WERI-Rb-1 (cell line): ENCODE results near the gene NKPD1.

Source experiments
- DNase-seq: peaks from one replicate; pipeline ENCODE4 v3.0.0-alpha.2; 2020
- H3K27ac ChIP-seq: fragments of 250-450 bp; sonication (Bioruptor Pico); 2 replicates; pipeline ENCODE4 v1.5.1; 2020; ENCODE audit warnings: mild to moderate bottlenecking, moderate library complexity
- H3K27me3 ChIP-seq: fragments of 250-450 bp; sonication (Bioruptor Pico); 2 replicates; pipeline ENCODE4 v1.5.1; 2021; ENCODE audit warnings: mild to moderate bottlenecking, low read depth, moderate library complexity; ENCODE audit not compliant: insufficient read depth, severe bottlenecking
- H3K36me3 ChIP-seq: fragments of 250-450 bp; sonication (Bioruptor Pico); 2 replicates; pipeline ENCODE4 v1.5.1; 2020; ENCODE audit warnings: mild to moderate bottlenecking, moderate library complexity
- H3K4me3 ChIP-seq: 2 replicates; pipeline ENCODE4 v1.5.1; 2011; ENCODE audit warnings: low read depth, mild to moderate bottlenecking, control low read depth, low read length
- H3K9me3 ChIP-seq: fragments of 250-450 bp; sonication (Bioruptor Pico); 2 replicates; pipeline ENCODE4 v1.5.1; 2021; ENCODE audit warnings: mild to moderate bottlenecking, moderate library complexity; ENCODE audit not compliant: severe bottlenecking
- CTCF ChIP-seq: IDR thresholded peaks from 2 replicates; pipeline ENCODE4 v1.5.1; 2011; ENCODE audit warnings: low read depth, mild to moderate bottlenecking, control low read depth, inconsistent platforms, low read length

Gene NKPD1

DNA sequence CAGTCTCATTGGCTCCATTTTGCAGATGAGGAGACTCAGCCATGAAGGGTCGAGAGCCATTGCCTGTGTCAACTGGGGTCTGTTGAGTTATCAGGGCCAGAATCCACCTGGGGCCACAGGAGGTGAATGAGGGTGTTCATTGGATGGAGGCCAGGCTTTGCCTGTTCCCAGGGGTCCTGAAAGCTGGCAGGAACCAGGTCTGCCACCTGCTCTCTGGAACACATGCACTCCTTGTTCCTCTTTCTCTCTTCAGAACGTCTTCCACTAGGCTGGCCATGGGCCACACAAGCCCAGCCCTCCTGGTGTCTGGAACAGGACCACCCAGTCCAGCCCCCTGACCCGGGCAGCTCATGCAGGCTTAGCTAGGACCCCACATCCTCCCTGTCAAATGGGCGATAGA, 46.7 kb downstream of the NKPD1 start:
- Histone ChIP-seq H3K27ac (no peak overlapping the region), H3K27me3 (no peaks in the 10 kb centered on the region), H3K4me3 (no peak overlapping the region), H3K36me3 (no peaks in the 10 kb centered on the region; the same call in 1 of the 2 replicates), H3K9me3 (no peaks in the 10 kb centered on the region)
- no peak for DNase-seq
- no peak for TF ChIP-seq CTCF

DNA sequence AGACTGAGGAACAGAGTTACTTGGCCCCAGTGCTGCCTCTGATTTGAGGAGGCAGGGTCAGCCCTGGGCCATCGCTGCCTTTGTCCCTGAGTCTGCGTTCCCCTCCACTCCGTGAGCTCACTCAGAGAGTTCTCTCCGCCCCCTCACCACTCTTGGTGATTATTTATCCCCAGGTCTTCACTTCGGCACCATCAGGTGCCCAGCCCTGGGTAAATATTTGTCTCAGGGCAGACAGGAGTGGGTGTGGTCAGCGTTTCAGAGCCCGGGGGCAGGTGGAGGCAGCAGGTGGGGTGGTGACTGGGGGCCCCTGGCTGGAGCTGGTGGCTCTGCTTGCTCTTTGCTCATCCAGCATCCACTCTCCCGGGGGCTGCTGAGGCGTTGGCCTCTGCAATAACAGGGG, 47.2 kb downstream of the NKPD1 start:
- Histone ChIP-seq H3K4me3 (no peak overlapping the region), H3K27me3 (no peaks in the 10 kb centered on the region), H3K9me3 (no peaks in the 10 kb centered on the region), H3K27ac (no peak overlapping the region), H3K36me3 (no peaks in the 10 kb centered on the region; the same call in 1 of the 2 replicates)
- no peak for TF ChIP-seq CTCF
- DNase-seq: no peak

- Histone ChIP-seq H3K27me3 (no peaks in the 10 kb centered on the region), H3K9me3 (no peaks in the 10 kb centered on the region), H3K36me3 (no peaks in the 10 kb centered on the region; the same call in 1 of the 2 replicates), H3K27ac (no peak overlapping the region), H3K4me3 (no peak overlapping the region)
- TF ChIP-seq CTCF: no peak
- DNase-seq: no peak
Observed at GRCh38 chr19:45112111-45112827, 48.5 kb downstream of the NKPD1 start.
